Activated naive CD4-positive, alpha-beta T cell treated with anti-CD3 and anti-CD28 coated beads, Interleukin-2, amount 50 U/mL, for 24 hours (primary cell): ENCODE results near the gene SEC24C.
"Not testable (repeated sequence)": the region's sequence is repeated elsewhere in the genome, so short reads cannot be mapped to it uniquely, and the experiment has no call there.

Experiments
- H3K27ac Mint-ChIP-seq: one replicate; pipeline ENCODE4 v1.8.0; 2021; ENCODE audit warnings: mild to moderate bottlenecking, mixed read lengths
- H3K27me3 Mint-ChIP-seq: one replicate; pipeline ENCODE4 v1.8.0; 2021; ENCODE audit warnings: mixed read lengths
- H3K36me3 Mint-ChIP-seq: one replicate; pipeline ENCODE4 v1.8.0; 2021; ENCODE audit warnings: mixed read lengths
- H3K4me1 Mint-ChIP-seq: one replicate; pipeline ENCODE4 v1.8.0; 2021; ENCODE audit warnings: mixed read lengths
- H3K4me3 Mint-ChIP-seq: one replicate; pipeline ENCODE4 v1.8.0; 2021; ENCODE audit warnings: mild to moderate bottlenecking, mixed read lengths
- H3K9me3 Mint-ChIP-seq: one replicate; pipeline ENCODE4 v1.8.0; 2021; ENCODE audit warnings: mixed read lengths

The SEC24C gene

DNA sequence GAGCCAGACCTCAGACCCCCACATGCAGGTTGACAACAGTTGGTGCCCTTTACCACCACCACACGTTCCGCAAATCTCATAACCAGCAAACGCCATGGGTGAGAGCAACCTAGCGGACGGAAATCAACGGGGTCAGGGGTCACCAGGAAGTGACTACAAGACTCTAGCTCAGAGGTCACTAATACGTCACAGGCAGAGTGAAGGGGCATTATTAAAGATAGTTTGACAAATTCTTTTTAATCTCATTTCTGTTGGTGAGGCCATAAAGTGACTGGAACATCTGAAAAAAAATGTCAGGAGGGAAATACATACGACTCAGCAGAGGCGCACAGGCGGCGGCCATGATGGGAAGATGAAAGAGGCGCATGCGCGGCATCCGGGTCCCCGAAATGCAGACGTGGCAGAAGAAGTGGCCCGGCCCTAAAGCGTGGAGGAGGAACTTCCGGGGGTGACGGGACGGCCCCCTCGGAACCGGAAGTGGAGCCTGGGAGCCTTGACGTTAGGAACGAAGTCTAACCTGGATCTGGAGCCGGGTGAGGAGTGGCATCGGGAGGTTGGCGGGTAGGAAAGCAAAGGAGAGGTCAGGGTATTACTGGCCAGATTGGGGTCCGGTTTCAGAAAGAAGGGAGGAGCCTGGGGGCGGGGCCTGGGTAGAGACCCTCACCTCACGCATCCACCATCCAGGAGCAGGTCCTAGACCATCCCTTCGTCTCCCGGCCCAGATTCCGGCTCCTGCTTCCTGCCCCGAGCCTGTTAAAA, at the start of gene SEC24C:
SEC24C (plus strand) TSS at position 468 of the 759 bp plus-strand sequence. CDS start 2,461 bp downstream, outside the sequence.
- H3K4me3 Mint-ChIP-seq: peak within 1 kb of the TSS; percentile 99
- H3K27me3 Mint-ChIP-seq: no peaks in the 10 kb centered on the region
- H3K36me3 Mint-ChIP-seq: peaks cover 8% of the 10 kb centered on the region
- no peaks in the 10 kb centered on the region for H3K9me3 Mint-ChIP-seq
- H3K27ac Mint-ChIP-seq: peak within 1 kb of the TSS; percentile 100
- peaks cover 30% of the 10 kb centered on the region for H3K4me1 Mint-ChIP-seq

GRCh38 chr10:73695302-73695701, 48.9 kb upstream of the SEC24C start:
- H3K36me3 Mint-ChIP-seq, H3K27me3 Mint-ChIP-seq, H3K4me1 Mint-ChIP-seq, H3K9me3 Mint-ChIP-seq, H3K27ac Mint-ChIP-seq, H3K4me3 Mint-ChIP-seq: not testable (repeated sequence)

- not testable (repeated sequence) for H3K9me3 Mint-ChIP-seq, H3K36me3 Mint-ChIP-seq, H3K4me3 Mint-ChIP-seq, H3K27me3 Mint-ChIP-seq, H3K4me1 Mint-ChIP-seq
- peak within 1 kb of the TSS; percentile 46 for H3K27ac Mint-ChIP-seq
Measured at GRCh38 chr10:73697675-73698159, 46.5 kb upstream of the SEC24C start, which contains the start of gene AGAP5. TSS of gene AGAP5 (minus strand) at chr10:73698109. CDS start at chr10:73697755, 354 bp downstream.

DNA sequence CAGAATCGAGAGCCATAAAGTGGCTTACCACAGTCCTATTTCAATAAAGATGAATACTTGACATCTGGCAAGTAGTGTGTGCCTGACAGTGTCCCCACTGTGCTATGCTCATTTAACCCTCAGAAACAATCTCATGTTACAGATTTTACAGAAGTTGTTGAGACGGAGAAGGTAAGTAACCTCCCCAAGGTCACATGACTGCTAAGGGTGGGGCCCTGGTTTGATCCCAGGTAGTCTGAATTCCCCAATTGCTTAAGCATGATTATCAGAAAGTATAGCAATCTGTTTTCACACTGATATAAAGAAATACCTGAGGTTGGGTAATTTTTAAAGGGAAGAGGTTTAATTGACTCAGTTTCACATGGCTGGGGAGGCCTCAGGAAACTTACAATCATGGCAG, 45.4 kb upstream of the SEC24C start:
- not testable (repeated sequence) for H3K27me3 Mint-ChIP-seq, H3K36me3 Mint-ChIP-seq, H3K4me3 Mint-ChIP-seq, H3K27ac Mint-ChIP-seq, H3K9me3 Mint-ChIP-seq, H3K4me1 Mint-ChIP-seq

DNA sequence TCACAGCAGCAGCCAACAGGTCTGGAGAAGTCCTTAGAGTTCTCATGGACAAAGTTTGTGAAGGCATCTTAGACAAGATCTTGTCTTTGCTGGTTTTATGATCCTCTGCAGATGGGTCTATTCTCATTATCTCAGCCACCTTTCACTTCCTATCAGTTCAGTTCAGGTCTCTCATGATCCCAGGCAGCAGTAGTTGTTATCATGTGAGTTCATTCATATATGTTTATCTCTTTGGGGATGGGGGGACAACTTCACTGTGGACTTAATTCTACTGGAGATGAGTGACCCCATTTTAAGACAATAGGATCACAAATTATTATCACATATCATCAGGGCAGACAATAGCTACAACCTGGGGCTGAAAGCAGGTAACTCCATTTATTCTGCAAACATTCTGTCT, 40.2 kb upstream of the SEC24C start:
- H3K36me3 Mint-ChIP-seq, H3K27me3 Mint-ChIP-seq, H3K27ac Mint-ChIP-seq, H3K4me1 Mint-ChIP-seq, H3K4me3 Mint-ChIP-seq, H3K9me3 Mint-ChIP-seq: not testable (repeated sequence)

DNA sequence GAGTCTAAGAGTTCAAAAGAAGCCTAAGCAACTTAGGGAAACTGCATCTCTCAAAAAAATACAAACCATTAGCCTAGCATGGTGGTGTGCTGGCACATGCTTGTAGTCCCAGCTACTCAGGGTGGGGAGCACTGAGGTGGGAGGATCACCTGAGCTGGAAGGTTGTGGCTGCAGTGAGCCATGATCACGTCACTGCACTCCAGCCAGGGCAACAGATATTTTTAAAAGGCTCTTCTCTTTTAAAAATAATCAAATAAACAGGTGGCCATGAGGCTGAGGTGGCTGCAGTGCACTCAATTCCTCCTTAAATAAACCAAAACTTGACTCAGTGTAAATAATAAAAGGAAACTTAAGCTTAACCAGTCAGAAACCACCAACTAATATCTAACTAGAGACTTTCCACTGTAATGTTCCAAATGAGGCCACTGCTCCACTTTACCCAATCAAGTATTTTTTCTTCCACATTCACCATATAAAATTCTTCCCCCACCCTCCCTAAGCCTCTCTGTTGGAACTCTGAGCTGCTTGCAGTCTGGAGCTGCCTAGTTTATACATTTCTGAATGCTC, 38.6 kb upstream of the SEC24C start:
- not testable (repeated sequence) for H3K4me3 Mint-ChIP-seq, H3K27me3 Mint-ChIP-seq, H3K36me3 Mint-ChIP-seq, H3K27ac Mint-ChIP-seq, H3K4me1 Mint-ChIP-seq, H3K9me3 Mint-ChIP-seq

DNA sequence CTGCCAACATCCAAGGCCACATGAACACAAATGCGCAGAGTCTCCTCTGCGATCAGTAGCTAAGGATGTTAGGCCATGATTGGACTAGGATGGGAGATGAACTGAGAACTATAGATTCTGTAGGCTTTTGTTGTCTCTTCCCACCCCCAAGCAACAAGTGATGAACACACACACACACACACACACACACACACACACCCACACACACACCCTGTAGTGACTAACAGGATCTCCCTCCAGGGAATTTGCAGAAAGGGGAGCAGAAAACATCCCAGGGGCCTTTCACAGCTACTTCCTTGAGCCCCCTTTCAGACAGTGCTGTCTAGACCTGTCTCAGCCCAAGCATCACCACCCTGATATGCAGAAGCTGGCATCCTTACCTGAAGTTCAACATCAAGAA, 37.7 kb upstream of the SEC24C start:
- not testable (repeated sequence) for H3K27ac Mint-ChIP-seq, H3K36me3 Mint-ChIP-seq, H3K4me1 Mint-ChIP-seq, H3K9me3 Mint-ChIP-seq, H3K27me3 Mint-ChIP-seq, H3K4me3 Mint-ChIP-seq

DNA sequence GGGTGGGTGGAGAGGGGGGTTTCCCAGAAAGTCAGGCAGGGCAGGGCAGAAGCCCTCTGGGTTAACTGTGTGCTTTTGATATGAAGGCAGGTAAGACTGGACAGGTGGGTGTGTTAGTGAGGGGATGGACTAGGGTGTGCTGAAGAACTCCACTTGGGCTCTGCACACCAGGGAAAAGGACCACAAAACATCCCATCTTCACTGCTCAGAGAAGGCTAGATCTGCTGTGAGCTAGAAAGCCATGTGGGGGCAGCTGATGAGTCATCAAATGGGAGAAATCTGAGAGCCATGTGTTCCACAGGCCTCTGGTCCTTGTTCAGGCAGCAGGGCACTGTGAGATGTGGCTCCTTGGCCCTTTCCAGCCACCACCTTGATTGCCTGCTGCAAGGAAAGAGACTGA, 36.5 kb upstream of the SEC24C start:
- not testable (repeated sequence) for H3K36me3 Mint-ChIP-seq, H3K27ac Mint-ChIP-seq, H3K27me3 Mint-ChIP-seq, H3K9me3 Mint-ChIP-seq, H3K4me3 Mint-ChIP-seq, H3K4me1 Mint-ChIP-seq

- H3K9me3 Mint-ChIP-seq, H3K27ac Mint-ChIP-seq, H3K4me3 Mint-ChIP-seq, H3K36me3 Mint-ChIP-seq, H3K4me1 Mint-ChIP-seq, H3K27me3 Mint-ChIP-seq: not testable (repeated sequence)
Measured at GRCh38 chr10:73708122-73708521, 36.0 kb upstream of the SEC24C start.

- not testable (repeated sequence) for H3K9me3 Mint-ChIP-seq, H3K27me3 Mint-ChIP-seq, H3K4me1 Mint-ChIP-seq, H3K27ac Mint-ChIP-seq, H3K4me3 Mint-ChIP-seq, H3K36me3 Mint-ChIP-seq
Measured at GRCh38 chr10:73711683-73712082, 32.5 kb upstream of the SEC24C start.

DNA sequence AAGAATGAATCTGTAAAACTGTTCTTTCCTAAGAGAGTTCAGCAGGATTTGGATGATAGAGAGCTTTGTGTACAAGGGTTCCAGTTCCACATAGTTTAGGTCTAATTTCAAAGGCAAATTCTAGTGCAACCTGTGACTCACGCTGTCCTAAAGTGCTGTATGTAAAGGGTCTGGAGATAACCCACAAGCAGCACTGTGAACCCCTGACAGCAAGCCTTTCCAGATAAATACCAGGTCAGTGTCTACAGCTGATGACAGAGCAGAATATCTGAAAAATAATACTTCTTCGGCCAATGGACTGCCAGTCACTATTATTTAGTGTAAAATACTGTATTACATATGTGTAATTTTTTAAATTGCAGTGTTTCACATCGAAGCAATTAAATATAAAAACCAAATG, 30.3 kb upstream of the SEC24C start:
- not testable (repeated sequence) for H3K4me3 Mint-ChIP-seq, H3K4me1 Mint-ChIP-seq, H3K9me3 Mint-ChIP-seq, H3K27ac Mint-ChIP-seq, H3K27me3 Mint-ChIP-seq
- H3K36me3 Mint-ChIP-seq: peaks cover 19% of the 10 kb centered on the region

GRCh38 chr10:73714483-73714882, 29.7 kb upstream of the SEC24C start:
- H3K27ac Mint-ChIP-seq, H3K4me3 Mint-ChIP-seq, H3K4me1 Mint-ChIP-seq, H3K9me3 Mint-ChIP-seq, H3K27me3 Mint-ChIP-seq: not testable (repeated sequence)
- peaks cover 19% of the 10 kb centered on the region for H3K36me3 Mint-ChIP-seq

DNA sequence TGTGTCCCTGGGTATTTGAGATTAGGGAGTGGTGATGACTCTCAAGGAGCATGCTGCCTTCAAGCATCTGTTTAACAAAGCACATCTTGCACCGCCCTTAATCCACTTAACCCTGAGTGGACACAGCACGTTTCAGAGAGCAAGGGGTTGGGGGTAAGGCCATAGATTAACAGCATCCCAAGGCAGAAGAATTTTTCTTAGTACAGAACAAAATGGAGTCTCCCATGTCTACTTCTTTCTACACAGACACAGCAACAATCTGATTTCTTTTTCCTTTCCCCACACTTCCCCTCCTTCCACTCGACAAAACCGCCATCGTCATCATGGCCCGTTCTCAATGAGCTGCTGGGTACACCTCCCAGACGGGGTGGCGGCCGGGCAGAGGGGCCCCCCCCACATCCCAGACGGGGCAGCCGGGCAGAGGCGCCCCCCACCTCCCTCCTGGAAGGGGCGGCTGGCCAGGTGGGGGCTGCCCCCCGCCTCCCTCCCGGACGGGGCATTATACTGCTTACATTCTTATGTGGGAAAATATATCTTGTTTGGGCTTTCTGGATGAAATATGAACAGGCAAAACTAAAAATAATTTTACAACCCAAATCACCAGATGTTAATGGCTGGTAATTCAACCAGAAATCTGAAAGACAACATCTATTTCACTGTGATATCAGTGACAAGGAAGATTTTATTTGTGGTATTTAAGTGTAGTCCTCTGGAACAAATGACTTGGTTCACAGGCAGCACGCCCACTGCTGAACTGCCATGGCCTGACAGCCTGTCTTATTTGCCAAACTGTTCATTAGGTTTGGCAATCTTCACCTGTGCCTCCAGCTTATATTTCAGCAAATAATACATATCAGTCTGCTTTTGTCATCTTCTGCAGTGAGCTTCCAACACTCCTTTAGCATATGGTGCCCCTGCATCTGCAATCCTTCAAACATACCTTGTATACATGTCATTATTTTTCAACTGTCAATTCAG, 28.7 kb upstream of the SEC24C start:
- H3K4me3 Mint-ChIP-seq, H3K4me1 Mint-ChIP-seq, H3K9me3 Mint-ChIP-seq, H3K27ac Mint-ChIP-seq, H3K27me3 Mint-ChIP-seq: not testable (repeated sequence)
- peaks cover 19% of the 10 kb centered on the region for H3K36me3 Mint-ChIP-seq

DNA sequence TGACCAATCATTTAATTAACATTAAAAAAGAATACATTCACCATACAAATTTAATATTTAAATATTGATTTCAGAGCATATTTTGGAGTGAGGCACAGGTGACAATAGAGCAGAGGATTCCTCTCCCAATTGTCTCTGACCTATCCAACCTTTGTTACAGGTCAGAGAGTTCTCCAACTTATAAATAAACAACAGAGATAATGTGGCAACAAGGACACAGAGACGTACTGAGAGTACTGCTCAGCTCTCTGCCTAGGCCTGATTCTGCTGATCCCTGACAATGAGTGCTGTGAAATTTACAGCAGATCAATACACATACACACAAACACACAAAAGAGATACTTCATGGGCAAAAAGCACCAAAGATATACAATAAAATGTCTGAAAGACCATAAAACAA, 27.9 kb upstream of the SEC24C start:
- Mint-ChIP-seq H3K9me3 (no peaks in the 10 kb centered on the region), H3K4me1 (peaks cover 4% of the 10 kb centered on the region), H3K27ac (no peak overlapping the region), H3K27me3 (no peaks in the 10 kb centered on the region), H3K36me3 (peaks cover 19% of the 10 kb centered on the region), H3K4me3 (no peak overlapping the region)

- Mint-ChIP-seq H3K27me3 (no peaks in the 10 kb centered on the region), H3K4me1 (peaks cover 4% of the 10 kb centered on the region), H3K4me3 (no peak overlapping the region), H3K9me3 (no peaks in the 10 kb centered on the region), H3K36me3 (peaks cover 14% of the 10 kb centered on the region), H3K27ac (no peak overlapping the region)
Measured at GRCh38 chr10:73717556-73717955, 26.6 kb upstream of the SEC24C start.

GRCh38 chr10:73720561-73720960, 23.6 kb upstream of the SEC24C start:
- H3K27ac Mint-ChIP-seq, H3K4me3 Mint-ChIP-seq, H3K9me3 Mint-ChIP-seq, H3K4me1 Mint-ChIP-seq, H3K27me3 Mint-ChIP-seq: not testable (repeated sequence)
- peaks cover 13% of the 10 kb centered on the region for H3K36me3 Mint-ChIP-seq
